K562 (cell line): ENCODE data around the gene CHRM1. TPM values are rescaled to one million over a fixed set of nuclear protein-coding genes. Genes with fewer than 3 reads are reported as not detected.

Source experiments
- ATAC-seq: fragments of 200-7000 bp; cut with Tn5 transposase; 3 replicates; pipeline ENCODE4 v1.9.1; 2020; ENCODE audit warnings: moderate library complexity
- BruUV-seq: library from RNA; stranded (reverse); fragments of 400-500 nt; replicated peaks from 2 replicates; lab custom pipeline; 2021; lab: Mats Ljungman, UMichigan
- CTCF ChIA-PET: fragments of 300-600 bp; formaldehyde crosslinking; extraction: SDS; loops from one replicate; lab custom pipeline; 2021; ENCODE audit warnings: low intra/inter-chr PET ratio; lab: Yijun Ruan, JAX
- POLR2A ChIA-PET: fragments of 300-600, 350-650 bp; sonication (Branson Sonifier 250); formaldehyde crosslinking; extraction: SDS; loops from one replicate; lab custom pipeline; 2021; ENCODE audit warnings: antibody characterized with exemption, inconsistent platforms; lab: Yijun Ruan, JAX
- DNase-seq, 4 experiments: peaks; one replicate each; pipeline versions ENCODE4 v3.0.0 to v3.0.0-alpha.2; 2011 to 2018; ENCODE audit warnings: low spot score in 3 of 4, mixed read lengths in 3 of 4; ENCODE audit errors: extremely low read depth in 1 of 4
- FAIRE-seq: peaks from 2 replicates; lab custom pipeline; 2011; peaks lifted over from hg19 to GRCh38; lab: Jason Lieb, UNC
- H2AFZ ChIP-seq: 2 replicates; pipeline ENCODE4 v1.6.0; 2011; ENCODE audit warnings: low read depth, low read length, control low read depth, inconsistent platforms
- H3K27ac ChIP-seq: fragments of 200-600 bp; 3 replicates; pipeline ENCODE4 v1.8.0; 2011; ENCODE audit warnings: low read depth, mild to moderate bottlenecking, control low read depth, inconsistent platforms, low read length, moderate library complexity, mixed read lengths; ENCODE audit errors: extremely low read depth
- H3K27me3 ChIP-seq, 2 experiments: fragments of 300-600 bp in 1 of 2; 2 replicates in 1 of 2; 3 replicates in 1 of 2; pipeline versions ENCODE4 v1.6.0 to v1.8.0; 2011; ENCODE audit warnings: inconsistent platforms in 2 of 2, low read length in 2 of 2, mild to moderate bottlenecking in 1 of 2, mixed read lengths in 1 of 2, moderate library complexity in 1 of 2; ENCODE audit not compliant: control insufficient read depth in 2 of 2, insufficient read depth in 2 of 2
- H3K36me3 ChIP-seq: fragments of 300-600 bp; 3 replicates; pipeline ENCODE4 v1.8.0; 2011; ENCODE audit warnings: mild to moderate bottlenecking, low read length, inconsistent platforms; ENCODE audit not compliant: control insufficient read depth, insufficient read depth
- H3K4me1 ChIP-seq, 2 experiments: fragments of 200-600 bp in 1 of 2; replicated peaks in 1 of 2; 2 replicates in 1 of 2; 3 replicates in 1 of 2; pipeline versions ENCODE4 v1.5.1 to v1.8.0; 2011; ENCODE audit warnings: inconsistent platforms in 2 of 2, low read length in 2 of 2, mild to moderate bottlenecking in 1 of 2, mixed read lengths in 1 of 2, moderate library complexity in 1 of 2; ENCODE audit not compliant: control insufficient read depth in 2 of 2, insufficient read depth in 2 of 2
- H3K4me2 ChIP-seq: 2 replicates; pipeline ENCODE4 v1.6.1; 2011; ENCODE audit warnings: low read length, control low read depth, inconsistent platforms, mixed read lengths; ENCODE audit not compliant: insufficient read depth
- H3K4me3 ChIP-seq: fragments of 200-600 bp; sonication (generic), shearing (Covaris generic); 2 replicates; pipeline ENCODE4 v1.5.1; 2016; ENCODE audit warnings: control low read depth, inconsistent platforms
- H3K79me2 ChIP-seq: fragments of 200-600 bp; 3 replicates; pipeline ENCODE4 v1.8.0; 2011; ENCODE audit warnings: low read length, inconsistent platforms; ENCODE audit not compliant: control insufficient read depth, insufficient read depth
- H3K9ac ChIP-seq, 2 experiments: 2 replicates each; pipeline versions ENCODE4 v1.6.0 to v1.6.1; 2011; ENCODE audit warnings: low read depth in 2 of 2, low read length in 2 of 2, control low read depth in 1 of 2, inconsistent platforms in 1 of 2, mild to moderate bottlenecking in 1 of 2, mixed read lengths in 1 of 2; ENCODE audit not compliant: insufficient read depth in 1 of 2
- H3K9me1 ChIP-seq: one replicate; pipeline ENCODE4 v1.6.0; 2011; ENCODE audit warnings: inconsistent platforms, mild to moderate bottlenecking, low read length, moderate library complexity; ENCODE audit not compliant: control insufficient read depth, insufficient read depth
- H3K9me3 ChIP-seq: replicated peaks from 2 replicates; pipeline ENCODE4 v1.5.1; 2011; ENCODE audit warnings: low read depth, low read length, inconsistent platforms; ENCODE audit not compliant: control insufficient read depth, insufficient read depth
- H4K20me1 ChIP-seq: replicated peaks from 2 replicates; pipeline ENCODE4 v1.6.1; 2011; ENCODE audit warnings: low read length, inconsistent platforms, mixed read lengths; ENCODE audit not compliant: control insufficient read depth, insufficient read depth
- CC2D1A ChIP-seq: fragments of 450-650 bp; IDR thresholded peaks from 2 replicates; pipeline ENCODE4 v1.6.1; 2017; ENCODE audit warnings: mild to moderate bottlenecking
- FOXP1 ChIP-seq: sonication (generic); formaldehyde crosslinking; IDR thresholded peaks from 2 replicates; pipeline ENCODE4 v1.8.0; 2022; ENCODE audit warnings: mild to moderate bottlenecking, missing genetic modification reagents
- SMARCE1 ChIP-seq: fragments of 450-650 bp; IDR thresholded peaks from 2 replicates; pipeline ENCODE4 v1.7.1; 2016; ENCODE audit warnings: mild to moderate bottlenecking
- WGBS: fragments of 100-300 bp; shearing (Covaris generic); methylation state at CpG from one replicate; pipeline ENCODE4 v1.1.6; 2016; ENCODE audit warnings: low coverage, mixed read lengths; ENCODE audit not compliant: insufficient coverage; ENCODE audit errors: missing lambda C conversion rate; 5-methylcytosine and 5-hydroxymethylcytosine counted together
- in situ Hi-C: fragments of 300-500 bp; cut with MboI; formaldehyde crosslinking; loops from 4 replicates; pipeline ENCODE4 v1.15.0; 2018; ENCODE audit warnings: inconsistent platforms, mixed read lengths
- intact Hi-C: fragments of 100-400 bp; cut with micrococcal nuclease; formaldehyde crosslinking; loops from 2 replicates; pipeline ENCODE4 v1.14.2; 2022
- polyA plus RNA-seq, 8 experiments: library from polyadenylated mRNA; depleted of rRNA in 4 of 8; stranded (reverse) in 5 of 8; unstranded in 3 of 8; fragments of >200 nt; fragmentation: Nextera tagmentation in 2 of 8; fragmentation: Illumina TruSeq in 1 of 8; extraction: Ambion mirVana in 2 of 8; extraction: Trizol in 1 of 8; gene quantifications; 2 replicates each; pipeline versions ENCODE4 v1.2.1 to v1.2.3, GENCODE V29; 2011 to 2014; ENCODE audit warnings: inconsistent platforms in 1 of 8, missing spikeins in 1 of 8
- total RNA-seq, 7 experiments: library from RNA; depleted of rRNA in 6 of 7; stranded (reverse); fragments of >200 nt in 6 of 7; fragmentation: Illumina TruSeq in 2 of 7; extraction: Trizol in 2 of 7; gene quantifications; 2 replicates each; pipeline versions ENCODE4 v1.2.1 to v1.2.3, GENCODE V29; 2011 to 2021; ENCODE audit warnings: low replicate concordance in 1 of 7
- TF ChIP-seq, protein P1 (sequence below): fragments of 450-650 bp; IDR thresholded peaks from 2 replicates; pipeline ENCODE4 v1.6.1; 2014; ENCODE audit warnings: low read depth, mild to moderate bottlenecking, moderate library complexity, borderline replicate concordance
- TF ChIP-seq, protein P2 (sequence below), 2 experiments: fragments of 450-650 bp; formaldehyde crosslinking in 1 of 2; IDR thresholded peaks; 2 replicates each; pipeline versions ENCODE4 v1.4.0 to v1.6.1; 2014 to 2020; ENCODE audit warnings: mild to moderate bottlenecking in 2 of 2, borderline replicate concordance in 1 of 2, low read depth in 1 of 2

The CHRM1 gene
- total and polyA plus RNA-seq, 9 of the 15 experiments (the other 6 are each of a cell fraction or from before 2014, with no cell fraction given) = not detected

DNA sequence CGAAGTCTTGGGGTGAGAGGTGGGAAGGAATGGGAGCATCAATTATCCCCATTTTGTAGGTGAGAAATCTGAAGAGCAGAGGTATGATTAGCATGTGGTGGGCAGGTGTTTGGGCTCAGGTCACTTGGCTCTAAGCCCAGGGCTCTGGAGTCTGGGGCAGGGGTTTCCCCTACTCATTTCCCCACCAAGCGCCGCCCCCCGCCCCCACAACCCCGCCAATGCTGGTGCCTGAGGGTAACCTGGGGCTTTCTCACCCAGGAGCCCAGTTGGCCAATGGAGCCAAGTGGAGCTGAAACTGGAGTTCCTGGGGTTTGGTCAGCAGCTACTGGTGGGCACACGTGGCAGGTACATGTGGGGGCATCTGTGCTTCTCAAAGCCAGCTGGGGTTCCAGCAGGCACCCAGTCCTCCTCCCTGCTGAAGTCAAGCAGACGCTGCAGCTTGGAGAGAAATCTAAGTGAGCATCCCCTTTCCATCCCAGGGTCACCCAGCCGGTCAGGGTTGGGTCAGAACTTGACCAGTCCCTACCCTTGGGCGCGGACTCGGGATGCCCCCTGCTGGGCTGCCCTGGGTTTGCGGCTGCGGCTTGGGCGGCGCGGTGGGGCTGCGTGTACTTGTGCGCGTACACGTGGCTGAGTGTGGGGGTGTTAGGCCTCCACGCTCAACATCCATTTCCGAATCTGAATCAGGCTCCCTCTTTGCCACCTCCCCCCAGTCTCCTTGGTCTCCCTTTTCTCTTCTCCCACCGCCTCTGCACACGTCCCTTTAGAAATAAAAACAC is 1.7 kb upstream of the CHRM1 start:
- intact Hi-C loops = loop anchor here (1.0 kb wide), 1 partner anchor 17 kb away; no protein-coding TSS in a partner anchor
- CTCF ChIA-PET = interaction anchor here (1.7 kb wide), 1 partner anchor 17 kb away, joined by 4 read pairs; no protein-coding TSS in a partner anchor
- Histone ChIP-seq H3K9ac (peak overlapping the region in 1 of 2 experiments; percentile 72; a peak in 2 of 4 replicates), H3K36me3 (no peaks in the 10 kb centered on the region), H3K9me3 (no peaks in the 10 kb centered on the region), H3K9me1 (no peaks in the 10 kb centered on the region), H3K4me2 (peak overlapping the region; percentile 15), H2AFZ (peak overlapping the region; percentile 84), H4K20me1 (peaks cover 10% of the 10 kb centered on the region; the same call in 1 of the 2 replicates), H3K79me2 (no peaks in the 10 kb centered on the region), H3K27ac (no peak overlapping the region), H3K4me1 (peaks cover 19 to 64% of the 10 kb centered on the region in 2 experiments), H3K27me3 (peaks cover 17 to 31% of the 10 kb centered on the region in 2 experiments; a peak in 4 of 5 replicates), H3K4me3 (no peak overlapping the region)
- BruUV-seq = no TSS peak
- DNase-seq (peak; percentile 76 to 87 (median 82)), ATAC-seq (peak; percentile 89), FAIRE-seq (no peak)
- 12% methylated on average over 23 of the region's 24 CpGs for WGBS
- in situ Hi-C loops = no loop called here
- POLR2A ChIA-PET = interaction anchor here (0.7 to 1.1 kb wide), 2 partner anchors 61 to 67 kb away, joined by 3 to 5 read pairs; no protein-coding TSS in a partner anchor
- TF ChIP-seq SMARCE1 (no peak), FOXP1 (CRISPR knock-in tag) (0 out of 2 replicates have a peak, but pooled peaks have one; percentile 38), CC2D1A (0 out of 2 replicates have a peak, but pooled peaks have one; percentile 18)
- TF ChIP-seq, protein P1, sequence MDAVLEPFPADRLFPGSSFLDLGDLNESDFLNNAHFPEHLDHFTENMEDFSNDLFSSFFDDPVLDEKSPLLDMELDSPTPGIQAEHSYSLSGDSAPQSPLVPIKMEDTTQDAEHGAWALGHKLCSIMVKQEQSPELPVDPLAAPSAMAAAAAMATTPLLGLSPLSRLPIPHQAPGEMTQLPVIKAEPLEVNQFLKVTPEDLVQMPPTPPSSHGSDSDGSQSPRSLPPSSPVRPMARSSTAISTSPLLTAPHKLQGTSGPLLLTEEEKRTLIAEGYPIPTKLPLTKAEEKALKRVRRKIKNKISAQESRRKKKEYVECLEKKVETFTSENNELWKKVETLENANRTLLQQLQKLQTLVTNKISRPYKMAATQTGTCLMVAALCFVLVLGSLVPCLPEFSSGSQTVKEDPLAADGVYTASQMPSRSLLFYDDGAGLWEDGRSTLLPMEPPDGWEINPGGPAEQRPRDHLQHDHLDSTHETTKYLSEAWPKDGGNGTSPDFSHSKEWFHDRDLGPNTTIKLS = peak; percentile 50; the same call in 1 of the 2 replicates
- TF ChIP-seq, protein P2, sequence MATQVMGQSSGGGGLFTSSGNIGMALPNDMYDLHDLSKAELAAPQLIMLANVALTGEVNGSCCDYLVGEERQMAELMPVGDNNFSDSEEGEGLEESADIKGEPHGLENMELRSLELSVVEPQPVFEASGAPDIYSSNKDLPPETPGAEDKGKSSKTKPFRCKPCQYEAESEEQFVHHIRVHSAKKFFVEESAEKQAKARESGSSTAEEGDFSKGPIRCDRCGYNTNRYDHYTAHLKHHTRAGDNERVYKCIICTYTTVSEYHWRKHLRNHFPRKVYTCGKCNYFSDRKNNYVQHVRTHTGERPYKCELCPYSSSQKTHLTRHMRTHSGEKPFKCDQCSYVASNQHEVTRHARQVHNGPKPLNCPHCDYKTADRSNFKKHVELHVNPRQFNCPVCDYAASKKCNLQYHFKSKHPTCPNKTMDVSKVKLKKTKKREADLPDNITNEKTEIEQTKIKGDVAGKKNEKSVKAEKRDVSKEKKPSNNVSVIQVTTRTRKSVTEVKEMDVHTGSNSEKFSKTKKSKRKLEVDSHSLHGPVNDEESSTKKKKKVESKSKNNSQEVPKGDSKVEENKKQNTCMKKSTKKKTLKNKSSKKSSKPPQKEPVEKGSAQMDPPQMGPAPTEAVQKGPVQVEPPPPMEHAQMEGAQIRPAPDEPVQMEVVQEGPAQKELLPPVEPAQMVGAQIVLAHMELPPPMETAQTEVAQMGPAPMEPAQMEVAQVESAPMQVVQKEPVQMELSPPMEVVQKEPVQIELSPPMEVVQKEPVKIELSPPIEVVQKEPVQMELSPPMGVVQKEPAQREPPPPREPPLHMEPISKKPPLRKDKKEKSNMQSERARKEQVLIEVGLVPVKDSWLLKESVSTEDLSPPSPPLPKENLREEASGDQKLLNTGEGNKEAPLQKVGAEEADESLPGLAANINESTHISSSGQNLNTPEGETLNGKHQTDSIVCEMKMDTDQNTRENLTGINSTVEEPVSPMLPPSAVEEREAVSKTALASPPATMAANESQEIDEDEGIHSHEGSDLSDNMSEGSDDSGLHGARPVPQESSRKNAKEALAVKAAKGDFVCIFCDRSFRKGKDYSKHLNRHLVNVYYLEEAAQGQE (IDR thresholded peaks at IDR 0.05; ENCODE audit: borderline replicate concordance) = peak; percentile 65; the same call in 1 of the 2 replicates
- TF ChIP-seq, protein P2 (CRISPR knock-in tag; IDR thresholded peaks at IDR 0.05; ENCODE audit: low read depth) = no peak
